GM06990 (cell line): Measurements from ENCODE around the gene FER.
"Not testable (repeated sequence)": the region's sequence is repeated elsewhere in the genome, so short reads cannot be mapped to it uniquely, and the experiment has no call there.

ENCODE experiments used
- DNase-seq: peaks from one replicate; pipeline ENCODE4 v3.0.0-alpha.2; 2011; ENCODE audit not compliant: insufficient read length; ENCODE audit errors: extremely low read depth
- H3K27me3 ChIP-seq: replicated peaks from 2 replicates; pipeline ENCODE4 v1.6.0; 2011; ENCODE audit warnings: low read length; ENCODE audit not compliant: control insufficient read depth, insufficient read depth
- H3K36me3 ChIP-seq: 2 replicates; pipeline ENCODE4 v1.5.1; 2011; ENCODE audit warnings: low read length; ENCODE audit not compliant: control insufficient read depth, insufficient read depth
- H3K4me3 ChIP-seq: replicated peaks from 2 replicates; pipeline ENCODE4 v1.5.1; 2011; ENCODE audit warnings: low read depth, mild to moderate bottlenecking, control low read depth, low read length
- TF ChIP-seq, protein P1 (sequence below): IDR thresholded peaks from 2 replicates; pipeline ENCODE4 v1.5.1; 2011; ENCODE audit warnings: low read length, control low read depth, mild to moderate bottlenecking, inconsistent platforms; ENCODE audit not compliant: insufficient read depth, poor library complexity, severe bottlenecking

FER gene

DNA sequence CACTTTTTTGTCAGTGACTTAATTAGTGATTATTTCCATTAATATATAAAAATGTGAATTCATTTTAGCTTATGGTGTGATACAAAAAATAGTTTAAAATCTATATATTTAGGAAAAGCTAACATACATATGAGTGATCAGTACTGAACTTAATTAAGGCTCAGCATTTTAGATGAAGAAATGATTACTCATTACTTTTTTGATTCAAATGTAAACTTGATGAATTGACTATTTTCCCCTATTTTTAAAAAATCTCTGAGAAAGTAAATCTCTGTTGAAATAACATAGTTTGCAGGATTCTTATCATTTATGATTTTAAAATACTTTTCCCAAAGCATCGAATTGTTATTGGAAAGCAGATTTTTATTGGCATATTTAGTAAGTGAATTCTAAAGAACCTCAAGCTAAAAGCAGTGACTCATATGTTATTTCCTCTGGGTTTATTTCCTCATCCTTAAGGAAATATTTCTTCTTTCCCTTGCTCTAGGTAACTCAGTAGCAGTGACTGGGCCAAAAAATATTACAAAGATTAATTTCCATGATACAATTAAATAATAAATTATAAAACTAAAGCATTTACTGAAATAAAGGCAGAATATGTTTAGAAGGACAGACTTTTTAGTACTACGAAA lies 290.6 kb downstream of the FER start:
- TF ChIP-seq, protein P1, sequence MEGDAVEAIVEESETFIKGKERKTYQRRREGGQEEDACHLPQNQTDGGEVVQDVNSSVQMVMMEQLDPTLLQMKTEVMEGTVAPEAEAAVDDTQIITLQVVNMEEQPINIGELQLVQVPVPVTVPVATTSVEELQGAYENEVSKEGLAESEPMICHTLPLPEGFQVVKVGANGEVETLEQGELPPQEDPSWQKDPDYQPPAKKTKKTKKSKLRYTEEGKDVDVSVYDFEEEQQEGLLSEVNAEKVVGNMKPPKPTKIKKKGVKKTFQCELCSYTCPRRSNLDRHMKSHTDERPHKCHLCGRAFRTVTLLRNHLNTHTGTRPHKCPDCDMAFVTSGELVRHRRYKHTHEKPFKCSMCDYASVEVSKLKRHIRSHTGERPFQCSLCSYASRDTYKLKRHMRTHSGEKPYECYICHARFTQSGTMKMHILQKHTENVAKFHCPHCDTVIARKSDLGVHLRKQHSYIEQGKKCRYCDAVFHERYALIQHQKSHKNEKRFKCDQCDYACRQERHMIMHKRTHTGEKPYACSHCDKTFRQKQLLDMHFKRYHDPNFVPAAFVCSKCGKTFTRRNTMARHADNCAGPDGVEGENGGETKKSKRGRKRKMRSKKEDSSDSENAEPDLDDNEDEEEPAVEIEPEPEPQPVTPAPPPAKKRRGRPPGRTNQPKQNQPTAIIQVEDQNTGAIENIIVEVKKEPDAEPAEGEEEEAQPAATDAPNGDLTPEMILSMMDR = no peak

DNA sequence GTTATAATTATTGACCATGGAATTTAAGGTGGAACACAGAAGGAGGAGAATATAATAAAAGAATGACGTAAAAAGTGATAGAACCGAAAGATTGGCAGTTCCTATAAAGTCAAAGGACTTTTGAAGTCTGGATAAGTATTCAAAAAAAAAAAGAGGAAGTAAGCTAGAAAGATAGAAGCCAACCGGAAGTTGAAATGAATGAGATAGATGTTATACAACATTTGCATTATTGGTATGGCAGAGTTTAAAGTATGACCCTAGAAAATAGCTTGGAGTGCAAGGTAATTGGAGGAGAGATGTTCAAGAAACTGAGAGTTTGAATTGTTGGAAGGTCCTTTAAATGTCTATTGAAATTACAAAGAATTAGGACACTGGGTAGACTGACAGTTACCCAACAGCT lies 293.6 kb downstream of the FER start:
- TF ChIP-seq, protein P1 = no peak
- Histone ChIP-seq H3K36me3 (no peaks in the 10 kb centered on the region), H3K4me3 (no peak overlapping the region), H3K27me3 (no peaks in the 10 kb centered on the region)
- no peak for DNase-seq

More for the DNA sequence above, 290.6 kb downstream of the FER start:
- DNase-seq = no peak
- H3K27me3 ChIP-seq = no peaks in the 10 kb centered on the region
- no peak overlapping the region for H3K4me3 ChIP-seq
- H3K36me3 ChIP-seq = no peaks in the 10 kb centered on the region

DNA sequence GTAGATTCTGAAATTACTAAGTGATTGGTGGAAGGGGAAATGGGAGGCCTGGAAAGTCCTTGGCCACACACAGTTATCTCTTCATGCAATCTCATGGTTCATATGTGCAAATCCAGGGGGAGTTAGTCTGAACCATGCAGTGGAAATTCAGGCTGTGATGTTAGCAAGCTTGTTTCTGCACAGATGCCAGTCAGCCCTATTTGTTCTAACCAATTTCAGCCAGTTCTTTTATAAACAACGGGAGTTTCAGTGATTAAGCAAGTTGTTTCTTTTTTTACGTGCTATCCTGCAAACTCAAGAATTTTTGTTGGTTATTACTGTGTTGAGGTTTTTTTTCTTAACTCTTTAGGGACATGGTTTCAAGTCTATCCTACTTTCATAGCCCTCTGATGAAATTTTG lies 298.0 kb downstream of the FER start:
- Histone ChIP-seq H3K27me3 (no peaks in the 10 kb centered on the region), H3K36me3 (no peaks in the 10 kb centered on the region; the same call in 1 of the 2 replicates), H3K4me3 (no peak overlapping the region)
- TF ChIP-seq, protein P1 = no peak
- DNase-seq = no peak

DNA sequence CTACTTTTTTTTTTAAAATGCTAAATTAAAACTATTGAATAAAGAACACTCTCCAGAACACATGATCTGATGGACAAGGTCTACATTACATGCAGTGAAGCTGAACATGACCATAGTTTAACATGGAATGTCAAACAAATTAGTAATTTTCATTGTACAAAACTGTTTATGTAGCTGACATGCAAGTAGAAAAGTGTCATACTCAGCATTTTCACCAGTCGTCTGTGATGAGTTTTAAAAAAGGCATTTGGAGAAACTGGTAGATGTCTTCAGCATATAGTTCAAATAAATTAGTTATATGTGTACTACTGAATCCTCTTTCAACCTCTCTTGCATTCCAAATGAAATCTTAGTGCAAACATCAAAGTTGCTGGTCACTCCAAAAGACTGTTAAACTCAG lies 301.9 kb downstream of the FER start:
- Histone ChIP-seq H3K4me3 (no peak overlapping the region), H3K36me3 (no peaks in the 10 kb centered on the region; the same call in 1 of the 2 replicates), H3K27me3 (no peaks in the 10 kb centered on the region)
- DNase-seq = no peak
- TF ChIP-seq, protein P1 = no peak

DNA sequence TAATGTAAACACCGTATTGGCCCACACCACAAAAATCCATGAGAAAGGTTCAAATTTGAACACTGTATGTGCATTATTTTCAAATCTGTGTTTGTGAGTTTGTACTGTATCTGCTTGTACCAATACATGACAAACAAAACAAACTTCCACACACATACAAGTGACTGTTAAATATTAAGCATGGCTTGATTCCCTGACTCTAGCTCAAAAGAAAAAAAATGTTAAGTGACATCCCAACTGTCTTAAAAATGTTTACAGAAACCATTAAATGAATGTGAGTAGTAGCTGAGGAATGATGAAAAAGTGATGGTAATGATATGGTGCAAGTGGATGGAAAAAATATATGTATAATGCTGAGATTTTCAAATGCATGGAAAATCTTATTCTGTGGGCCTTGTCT lies 302.6 kb downstream of the FER start:
- not testable (repeated sequence) for H3K36me3 ChIP-seq, H3K27me3 ChIP-seq, DNase-seq, H3K4me3 ChIP-seq

DNA sequence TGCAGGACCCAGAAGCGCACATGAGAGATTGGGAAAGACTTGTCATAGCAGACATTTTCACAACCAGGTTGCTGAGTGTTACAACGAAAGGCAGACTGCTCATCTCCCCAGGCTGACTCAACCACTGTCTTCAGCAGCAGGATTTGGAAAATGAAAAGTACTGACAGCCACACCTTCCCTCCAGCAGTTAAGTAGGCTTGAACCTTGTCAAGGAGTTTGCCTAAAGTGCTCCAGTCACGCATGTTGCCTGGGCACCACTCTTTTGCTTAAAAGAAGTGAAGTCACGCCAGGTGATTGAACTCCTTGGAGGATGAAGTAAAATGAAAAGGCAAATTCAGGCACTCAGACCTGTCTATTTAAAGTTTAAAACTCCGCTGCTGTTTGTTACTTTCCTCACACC lies 304.5 kb downstream of the FER start:
- not testable (repeated sequence) for H3K4me3 ChIP-seq, H3K36me3 ChIP-seq, H3K27me3 ChIP-seq, DNase-seq

DNA sequence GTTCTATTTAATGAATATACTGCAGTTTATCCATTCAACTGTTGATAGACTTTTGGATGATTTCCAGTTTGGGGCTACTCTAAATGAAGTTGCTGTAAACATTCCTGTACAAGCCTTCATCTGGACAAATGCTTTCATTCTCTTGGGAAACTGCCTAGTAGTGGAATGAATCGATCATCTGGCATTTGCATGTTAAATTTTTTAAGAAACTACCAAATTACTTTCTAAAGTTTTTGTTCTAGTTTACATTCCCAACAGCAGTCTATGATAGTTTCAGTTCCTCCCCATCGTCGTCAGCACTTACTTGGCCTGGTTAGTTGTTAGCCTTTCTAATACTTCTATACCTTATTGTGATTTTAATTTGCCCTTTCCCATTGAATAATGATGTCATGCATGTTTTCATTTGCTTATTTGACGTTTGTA lies 306.3 kb downstream of the FER start:
- no peak for DNase-seq
- no peaks in the 10 kb centered on the region; the same call in 1 of the 2 replicates for H3K36me3 ChIP-seq
- TF ChIP-seq, protein P1 = no peak
- no peaks in the 10 kb centered on the region for H3K27me3 ChIP-seq
- H3K4me3 ChIP-seq = no peak overlapping the region
